HG03460 (cell line): ENCODE data around the gene RCCD1.

Experiments
- ATAC-seq: cut with Tn5 transposase; IDR thresholded peaks from one replicate; pipeline ENCODE4 v1.9.1; 2021; ENCODE audit not compliant: unreplicated experiment

RCCD1 gene

GRCh38 chr15:90941038-90941437 lies 13.6 kb upstream of the RCCD1 start:
- no peak for ATAC-seq

- ATAC-seq, result no peak
These were observed 12.1 kb upstream of the RCCD1 start for GRCh38 chr15:90942354-90943120.

GRCh38 chr15:90945091-90945490 lies 9.6 kb upstream of the RCCD1 start:
- ATAC-seq, result no peak

GRCh38 chr15:90946538-90946937 lies 8.1 kb upstream of the RCCD1 start:
- no peak for ATAC-seq

- no peak for ATAC-seq
These were observed 7.6 kb upstream of the RCCD1 start for GRCh38 chr15:90946941-90947576.

- ATAC-seq, result no peak
These were observed 6.9 kb upstream of the RCCD1 start for GRCh38 chr15:90947577-90948357.

GRCh38 chr15:90948506-90948905 lies 6.2 kb upstream of the RCCD1 start:
- no peak for ATAC-seq

- ATAC-seq, result no peak
These were observed 4.6 kb upstream of the RCCD1 start for GRCh38 chr15:90949979-90950675.

- ATAC-seq, result no peak
These were observed 4.0 kb upstream of the RCCD1 start for GRCh38 chr15:90950676-90951075.

- ATAC-seq, result no peak
These were observed 1.6 kb upstream of the RCCD1 start for GRCh38 chr15:90952901-90953677.

- ATAC-seq, result no peak
These were observed 555 bp upstream of the RCCD1 start for GRCh38 chr15:90953947-90954711.

- ATAC-seq, result no peak
These were observed 1.1 kb downstream of the RCCD1 start for GRCh38 chr15:90955624-90956273.

- ATAC-seq, result no peak
These were observed 1.8 kb downstream of the RCCD1 start for GRCh38 chr15:90956274-90957030.

- ATAC-seq, result no peak
These were observed 2.5 kb downstream of the RCCD1 start for GRCh38 chr15:90957031-90957790.

- ATAC-seq, result no peak
These were observed 3.1 kb downstream of the RCCD1 start for GRCh38 chr15:90957791-90958190.

- ATAC-seq, result no peak
These were observed 4.4 kb downstream of the RCCD1 start for GRCh38 chr15:90959028-90959595.

- no peak for ATAC-seq
These were observed 5.2 kb downstream of the RCCD1 start for GRCh38 chr15:90959894-90960293.
